SU-DHL-6 (cell line): ENCODE measurements around the gene MPZL3.

Experiments
- CTCF ChIP-seq: fragments of 200-600 bp; sonication (generic); IDR thresholded peaks from one replicate; pipeline ENCODE4 v1.5.1; 2017; ENCODE audit warnings: antibody characterized with exemption, mild to moderate bottlenecking, low read length, moderate library complexity; ENCODE audit not compliant: insufficient read depth, poor library complexity, severe bottlenecking
- EZH2phosphoT487 ChIP-seq: fragments of 200-600 bp; sonication (generic), shearing (Covaris generic); conservative IDR thresholded peaks from 2 replicates; pipeline ENCODE4 v1.6.1; 2018; ENCODE audit warnings: mild to moderate bottlenecking, antibody characterized with exemption, low read length, moderate library complexity, mixed read lengths

- TF ChIP-seq CTCF (no peak), EZH2phosphoT487 (no peak)
Measured at GRCh38 chr11:118200497-118200896, 51.7 kb downstream of the MPZL3 start.
